Measurements from ENCODE around the gene GABBR1.

GABBR1 gene

GRCh38 chr6:29632789-29633533 lies at the start of gene GABBR1:
Gene GABBR1, minus strand, starts transcription at chr6:29633183. Its CDS starts 798 bp downstream, at chr6:29632385.
- TF ChIP-seq, protein P1, sequence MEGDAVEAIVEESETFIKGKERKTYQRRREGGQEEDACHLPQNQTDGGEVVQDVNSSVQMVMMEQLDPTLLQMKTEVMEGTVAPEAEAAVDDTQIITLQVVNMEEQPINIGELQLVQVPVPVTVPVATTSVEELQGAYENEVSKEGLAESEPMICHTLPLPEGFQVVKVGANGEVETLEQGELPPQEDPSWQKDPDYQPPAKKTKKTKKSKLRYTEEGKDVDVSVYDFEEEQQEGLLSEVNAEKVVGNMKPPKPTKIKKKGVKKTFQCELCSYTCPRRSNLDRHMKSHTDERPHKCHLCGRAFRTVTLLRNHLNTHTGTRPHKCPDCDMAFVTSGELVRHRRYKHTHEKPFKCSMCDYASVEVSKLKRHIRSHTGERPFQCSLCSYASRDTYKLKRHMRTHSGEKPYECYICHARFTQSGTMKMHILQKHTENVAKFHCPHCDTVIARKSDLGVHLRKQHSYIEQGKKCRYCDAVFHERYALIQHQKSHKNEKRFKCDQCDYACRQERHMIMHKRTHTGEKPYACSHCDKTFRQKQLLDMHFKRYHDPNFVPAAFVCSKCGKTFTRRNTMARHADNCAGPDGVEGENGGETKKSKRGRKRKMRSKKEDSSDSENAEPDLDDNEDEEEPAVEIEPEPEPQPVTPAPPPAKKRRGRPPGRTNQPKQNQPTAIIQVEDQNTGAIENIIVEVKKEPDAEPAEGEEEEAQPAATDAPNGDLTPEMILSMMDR (conservative IDR thresholded peaks at IDR 0.05; ENCODE audit: low read length): no peak
- peak within 1 kb of the TSS; percentile 75 for H3K4me3 ChIP-seq (ENCODE audit: low read length)
- peak; percentile 85 for DNase-seq (ENCODE audit: low read depth)

GRCh38 chr6:29681811-29682210 lies 48.8 kb upstream of the GABBR1 start:
- H3K4me3 ChIP-seq (ENCODE audit: low read length): no peak overlapping the region
- DNase-seq (ENCODE audit: low read depth): no peak
- TF ChIP-seq, protein P1 (conservative IDR thresholded peaks at IDR 0.05; ENCODE audit: low read length): no peak

DNA sequence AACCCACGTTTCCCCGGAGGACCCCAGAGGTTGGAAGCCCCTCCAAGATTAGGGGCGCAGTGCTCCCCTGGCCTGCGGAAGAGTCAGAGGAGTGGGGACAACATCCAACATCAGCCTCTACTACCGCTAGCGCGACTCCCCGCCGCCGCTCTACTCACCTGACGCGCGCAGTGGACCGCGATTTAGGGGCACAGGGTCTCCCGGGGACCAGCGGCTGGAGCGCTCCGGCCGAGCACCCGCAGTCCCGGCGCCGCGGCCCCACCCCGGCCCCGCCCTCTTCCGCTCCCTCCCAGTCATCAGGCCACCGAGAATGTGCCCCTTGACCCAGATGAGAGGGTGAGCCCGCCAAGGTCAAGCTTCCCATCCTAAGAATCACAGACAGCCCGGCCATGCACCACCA lies 47.9 kb upstream of the GABBR1 start, which contains the start of gene ZFP57:
Gene ZFP57, minus strand, starts transcription at position 249 of the 400 bp plus-strand sequence. CDS start 4,149 bp downstream, outside the sequence.
- TF ChIP-seq, protein P1 (conservative IDR thresholded peaks at IDR 0.05; ENCODE audit: low read length): no peak
- no peak for DNase-seq (ENCODE audit: low read depth)
- no peak within 1 kb of the TSS for H3K4me3 ChIP-seq (ENCODE audit: low read length)

GRCh38 chr6:29680416-29680815 lies 47.4 kb upstream of the GABBR1 start:
- DNase-seq (ENCODE audit: low read depth): no peak
- no peak overlapping the region for H3K4me3 ChIP-seq (ENCODE audit: low read length)
- TF ChIP-seq, protein P1 (conservative IDR thresholded peaks at IDR 0.05; ENCODE audit: low read length): no peak

DNA sequence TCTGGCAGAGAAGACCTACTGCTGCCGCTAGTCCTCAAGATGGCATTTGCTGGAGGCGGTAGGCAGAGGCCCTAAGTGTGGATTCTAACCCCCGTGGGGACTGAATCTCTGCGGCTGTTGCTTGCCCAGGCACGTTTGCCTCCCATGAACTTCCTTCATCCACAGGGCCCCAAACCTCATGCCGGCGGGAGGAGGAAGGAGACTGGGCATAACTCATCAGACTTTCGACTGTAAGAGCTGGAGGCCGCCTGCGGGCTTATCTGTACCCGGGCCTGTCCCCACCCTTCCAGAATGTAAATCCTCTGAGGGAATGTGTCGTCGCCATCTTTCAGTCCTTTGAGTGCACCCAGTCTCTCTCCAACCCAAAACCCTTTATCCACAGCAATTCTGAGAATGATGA lies 47.0 kb upstream of the GABBR1 start:
- DNase-seq (ENCODE audit: low read depth): no peak
- TF ChIP-seq, protein P1 (conservative IDR thresholded peaks at IDR 0.05; ENCODE audit: low read length): no peak
- H3K4me3 ChIP-seq (ENCODE audit: low read length): no peak overlapping the region

- no peak for DNase-seq (ENCODE audit: low read depth)
- H3K4me3 ChIP-seq (ENCODE audit: low read length): no peak overlapping the region
- TF ChIP-seq, protein P1 (conservative IDR thresholded peaks at IDR 0.05; ENCODE audit: low read length): no peak
Measured at GRCh38 chr6:29678114-29678513, 45.1 kb upstream of the GABBR1 start.

DNA sequence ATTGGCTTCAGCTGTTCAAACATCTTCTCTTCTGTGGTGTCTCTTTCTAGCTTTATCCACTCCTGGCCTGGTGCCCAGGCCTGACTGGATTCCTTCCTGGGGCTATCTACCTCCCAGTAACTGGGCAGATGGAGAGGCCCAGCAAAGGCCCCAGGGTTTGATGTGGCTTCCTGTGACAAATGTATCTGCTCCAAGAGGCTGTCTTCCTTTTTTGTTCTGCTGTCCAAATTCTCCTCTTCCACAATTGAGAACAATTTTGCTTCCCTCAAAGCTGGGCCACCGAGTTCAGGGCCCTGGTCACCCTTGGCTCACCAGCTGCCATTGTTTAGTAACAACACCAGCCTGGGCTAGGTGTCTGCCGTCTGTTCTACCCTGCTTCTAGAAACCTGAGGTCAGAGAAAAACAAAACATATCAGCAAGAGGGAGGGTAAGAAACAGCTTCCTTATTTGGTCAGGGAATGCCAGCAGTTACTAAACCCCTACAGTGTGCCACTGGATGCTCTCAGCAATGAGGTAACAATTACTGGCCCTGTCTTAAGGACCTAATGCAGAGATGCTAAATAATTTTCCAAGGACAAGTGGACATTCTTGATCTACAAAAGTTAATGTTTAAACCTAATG lies 44.1 kb upstream of the GABBR1 start:
- no peak for DNase-seq (ENCODE audit: low read depth)
- no peak overlapping the region for H3K4me3 ChIP-seq (ENCODE audit: low read length)
- TF ChIP-seq, protein P1 (conservative IDR thresholded peaks at IDR 0.05; ENCODE audit: low read length): no peak

All from AG10803 (cell line).